Stimulated activated CD4-positive, alpha-beta T cell treated with anti-CD3 and anti-CD28 coated beads, Interleukin-12 subunit alpha, Interleukin-12 subunit beta, amount 100 ng/mL, for 4 hours (primary cell): ENCODE results near the gene ZBTB7C.

ENCODE experiments used
- DNase-seq: peaks from one replicate; pipeline ENCODE4 v3.0.0-alpha.2; 2020

The ZBTB7C gene

GRCh38 chr18:48181857-48182256 is 227.3 kb downstream of the ZBTB7C start:
- no peak for DNase-seq

DNA sequence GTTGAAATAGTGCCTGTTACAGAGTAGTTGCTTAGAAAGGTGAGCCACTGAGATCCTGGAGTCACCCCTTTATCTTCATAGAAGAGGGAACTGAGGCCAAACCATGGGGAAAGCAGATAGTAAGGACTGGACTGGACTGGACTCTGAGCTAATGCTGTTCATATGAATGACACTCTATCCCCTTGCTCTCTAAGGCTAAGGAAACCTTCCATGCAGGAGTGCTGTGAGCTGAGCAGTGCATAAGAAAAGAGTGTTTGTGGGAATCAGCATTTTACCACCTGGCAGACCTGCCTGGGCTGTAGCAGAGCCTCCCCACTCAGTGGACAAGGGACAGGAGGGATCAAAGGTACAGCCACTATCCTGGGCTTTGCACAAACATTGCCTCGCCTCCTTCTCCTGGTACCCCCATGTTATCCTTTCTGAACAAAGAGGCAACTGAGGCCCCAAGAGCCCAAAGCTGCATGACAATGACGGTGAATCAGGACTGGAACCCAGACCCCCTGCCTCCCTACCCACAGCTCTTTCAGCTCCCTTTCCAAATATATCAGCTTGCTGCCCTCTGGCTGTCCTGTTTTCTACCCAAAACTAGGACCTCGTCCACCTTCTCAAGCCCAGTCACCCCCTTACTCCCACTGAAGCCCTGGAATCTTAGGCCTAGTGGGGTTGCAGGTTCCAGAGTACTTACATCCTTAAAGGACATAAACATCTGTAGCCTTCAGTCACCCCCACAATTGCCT is 227.9 kb downstream of the ZBTB7C start:
- no peak for DNase-seq

- no peak for DNase-seq
Observed at GRCh38 chr18:48179666-48180065, 229.5 kb downstream of the ZBTB7C start.

GRCh38 chr18:48179001-48179400 is 230.2 kb downstream of the ZBTB7C start:
- no peak for DNase-seq

DNA sequence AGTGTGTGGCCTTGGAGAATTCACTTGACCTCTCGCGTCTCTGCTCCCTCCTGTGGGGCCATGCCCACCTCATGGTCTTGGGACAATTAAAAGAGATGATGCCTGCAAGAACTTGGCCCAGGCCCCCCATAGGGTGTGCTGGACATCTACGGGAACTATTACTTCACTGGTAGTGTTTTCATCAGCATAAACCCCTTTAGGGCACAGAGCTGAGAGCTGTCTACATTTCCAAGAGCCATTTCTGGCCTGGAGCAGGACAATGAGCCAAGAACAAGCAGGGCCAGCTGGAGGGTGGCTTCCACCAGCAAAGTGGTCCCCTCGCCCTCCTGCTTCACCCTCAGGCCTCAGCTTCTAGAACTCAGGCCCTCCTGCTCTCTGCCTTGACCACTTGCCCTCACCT is 232.3 kb downstream of the ZBTB7C start:
- no peak for DNase-seq

GRCh38 chr18:48173557-48173956 is 235.6 kb downstream of the ZBTB7C start:
- DNase-seq = no peak

GRCh38 chr18:48172226-48173006 is 236.8 kb downstream of the ZBTB7C start:
- DNase-seq = no peak

GRCh38 chr18:48171490-48172188 is 237.5 kb downstream of the ZBTB7C start:
- DNase-seq = no peak

DNA sequence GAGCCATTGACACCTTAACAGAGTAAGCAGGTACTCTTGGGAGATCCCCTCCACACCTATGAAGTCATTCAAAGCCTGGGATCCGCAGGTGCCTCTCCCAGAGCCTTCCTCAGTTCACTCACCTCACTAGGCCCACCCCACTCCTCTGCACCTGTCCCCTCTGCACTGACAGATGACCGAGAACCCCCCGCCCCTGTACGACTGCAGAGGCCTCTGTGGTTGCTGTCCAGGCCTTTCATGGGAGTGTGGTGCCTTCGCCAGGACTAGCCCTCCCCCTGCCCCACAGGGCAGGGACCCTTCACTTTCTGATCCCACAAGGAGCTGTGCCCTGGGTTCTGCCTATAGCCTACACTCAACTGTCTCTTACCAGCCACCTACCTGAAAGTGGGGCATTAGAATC is 238.5 kb downstream of the ZBTB7C start:
- DNase-seq = no peak

GRCh38 chr18:48168861-48169260 is 240.3 kb downstream of the ZBTB7C start:
- DNase-seq = no peak

DNA sequence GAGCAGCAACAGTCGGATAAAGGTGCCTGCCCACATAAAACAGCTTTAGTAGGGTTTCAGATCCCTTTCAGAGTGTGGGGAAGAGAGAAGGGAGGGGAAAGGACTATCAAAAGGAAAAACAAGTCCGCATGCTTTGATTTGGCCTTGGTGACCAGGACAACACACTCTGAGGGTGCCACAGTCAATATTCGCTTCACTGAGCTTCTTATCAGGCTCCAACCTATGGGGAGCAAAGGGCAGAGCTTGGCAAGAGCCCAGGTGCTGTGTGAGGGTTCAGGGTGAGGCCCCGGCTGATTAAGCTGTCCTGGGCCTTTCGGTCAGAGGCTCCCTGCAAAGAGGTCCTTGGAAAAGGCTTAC is 241.3 kb downstream of the ZBTB7C start:
- no peak for DNase-seq

- DNase-seq = no peak
Observed at GRCh38 chr18:48166336-48166875, 242.8 kb downstream of the ZBTB7C start.

GRCh38 chr18:48165111-48165866 is 243.9 kb downstream of the ZBTB7C start:
- DNase-seq = no peak

GRCh38 chr18:48164701-48165100 is 244.5 kb downstream of the ZBTB7C start:
- no peak for DNase-seq

DNA sequence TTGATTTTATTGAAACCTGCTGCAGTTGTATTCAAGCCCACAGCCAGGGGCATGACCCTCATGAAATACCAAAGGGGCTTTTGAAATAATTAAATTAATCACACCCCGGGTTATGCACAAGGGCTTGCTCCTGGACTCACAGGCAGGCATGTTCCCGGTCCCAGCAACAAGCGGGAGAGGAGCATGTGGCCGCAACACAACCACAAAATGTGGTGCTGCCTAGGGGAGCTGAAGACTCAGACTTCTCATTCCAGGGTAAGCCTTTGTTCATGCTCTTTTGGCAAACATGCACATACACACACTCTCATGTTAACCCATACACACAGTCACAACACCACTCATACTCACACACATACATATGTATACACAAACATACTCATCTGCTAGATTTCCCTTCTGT is 245.1 kb downstream of the ZBTB7C start:
- no peak for DNase-seq

GRCh38 chr18:48163738-48164115 is 245.5 kb downstream of the ZBTB7C start:
- DNase-seq = no peak

DNA sequence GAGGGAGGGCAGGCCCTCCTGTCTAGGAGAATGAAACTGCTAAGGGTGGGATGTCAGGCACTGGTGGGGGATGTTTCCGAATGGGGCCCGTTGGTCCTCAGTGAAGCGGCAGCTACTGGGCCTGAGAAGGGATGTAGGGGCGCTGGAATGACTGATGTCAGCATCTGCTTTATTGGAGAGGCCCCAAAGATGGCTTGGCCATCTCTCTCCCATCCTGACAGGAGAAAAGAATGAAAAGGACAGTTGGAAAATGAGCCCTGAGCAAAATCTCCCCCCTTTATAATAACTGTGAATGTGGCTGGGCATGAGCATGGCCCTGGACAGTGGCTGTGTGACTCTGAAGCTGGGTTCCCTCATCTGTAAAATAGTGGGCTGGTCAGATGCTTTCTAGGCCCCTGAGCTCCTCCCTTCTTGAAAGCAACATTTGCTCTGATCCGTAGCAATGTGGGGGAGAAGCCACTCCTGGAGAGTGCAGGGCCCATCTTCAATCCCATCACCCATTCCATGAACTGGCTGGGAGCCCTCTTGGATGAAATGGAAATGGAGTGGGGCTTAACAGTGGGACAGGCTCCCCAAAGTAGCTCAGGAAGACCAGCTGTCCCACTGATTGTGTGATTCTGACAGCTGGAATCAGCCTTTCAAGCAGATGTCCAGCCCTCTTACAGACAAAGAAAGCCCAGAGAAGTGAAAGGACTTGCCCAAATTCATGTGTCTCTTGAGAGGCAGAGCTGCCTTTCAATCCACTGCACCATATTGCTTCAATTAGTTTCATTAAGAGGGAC is 246.0 kb downstream of the ZBTB7C start:
- no peak for DNase-seq

GRCh38 chr18:48161911-48162698 is 247.1 kb downstream of the ZBTB7C start:
- DNase-seq = no peak

DNA sequence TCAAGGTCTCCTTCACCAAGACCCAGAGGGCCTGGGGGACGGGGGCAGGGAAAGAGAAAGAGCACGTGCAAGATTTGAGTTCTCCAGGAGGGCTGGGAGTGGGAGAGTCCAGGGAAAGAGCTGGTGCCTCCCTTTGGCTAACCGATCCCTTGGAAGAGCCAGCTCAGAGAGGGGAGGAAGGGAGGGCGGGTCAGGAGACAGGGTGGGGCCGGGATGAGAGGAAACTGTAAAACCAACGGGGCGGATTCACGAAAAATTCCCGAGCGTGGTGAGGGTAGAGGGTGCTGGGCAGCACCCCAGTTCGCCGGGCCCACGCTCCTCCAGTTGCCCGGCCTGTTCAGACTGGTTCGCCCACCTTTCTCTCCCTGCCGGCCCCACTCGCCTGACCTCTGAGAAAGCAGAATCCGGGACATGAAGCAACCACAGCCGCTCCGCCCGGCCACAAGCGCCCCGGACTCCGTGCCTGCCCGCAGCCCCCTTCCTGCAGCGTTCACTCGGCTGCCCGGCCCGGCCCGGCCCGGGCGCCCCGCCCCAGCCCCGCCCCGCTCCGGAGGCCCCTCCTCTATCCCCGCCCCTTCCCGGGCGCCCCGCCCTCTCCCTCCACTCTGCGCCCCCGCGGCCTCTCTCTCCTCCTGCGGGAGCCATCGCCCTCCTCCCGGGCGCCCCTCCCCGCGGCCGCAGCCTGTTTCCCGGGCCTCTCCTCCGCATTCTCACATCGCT is 247.8 kb downstream of the ZBTB7C start:
- DNase-seq = peak; percentile 64

- DNase-seq = no peak
Observed at GRCh38 chr18:48160622-48161021, 248.6 kb downstream of the ZBTB7C start.

GRCh38 chr18:48159816-48160215 is 249.4 kb downstream of the ZBTB7C start:
- no peak for DNase-seq
